Erythroblast (primary cell): ENCODE results near the gene DNASE1L1.

Experiments used
- DNase-seq, 2 experiments: peaks; one replicate each; lab custom pipeline; 2025; lab: John Stamatoyannopoulos, UW
- GATA1 ChIP-seq: IDR thresholded peaks from 2 replicates; pipeline ENCODE4 v1.6.1; 2011; ENCODE audit warnings: low read depth, mild to moderate bottlenecking, control low read depth, low read length, moderate library complexity
- POLR2A ChIP-seq: IDR thresholded peaks from 2 replicates; pipeline ENCODE4 v1.6.1; 2011; ENCODE audit warnings: mild to moderate bottlenecking, low read length

DNASE1L1 gene

DNA sequence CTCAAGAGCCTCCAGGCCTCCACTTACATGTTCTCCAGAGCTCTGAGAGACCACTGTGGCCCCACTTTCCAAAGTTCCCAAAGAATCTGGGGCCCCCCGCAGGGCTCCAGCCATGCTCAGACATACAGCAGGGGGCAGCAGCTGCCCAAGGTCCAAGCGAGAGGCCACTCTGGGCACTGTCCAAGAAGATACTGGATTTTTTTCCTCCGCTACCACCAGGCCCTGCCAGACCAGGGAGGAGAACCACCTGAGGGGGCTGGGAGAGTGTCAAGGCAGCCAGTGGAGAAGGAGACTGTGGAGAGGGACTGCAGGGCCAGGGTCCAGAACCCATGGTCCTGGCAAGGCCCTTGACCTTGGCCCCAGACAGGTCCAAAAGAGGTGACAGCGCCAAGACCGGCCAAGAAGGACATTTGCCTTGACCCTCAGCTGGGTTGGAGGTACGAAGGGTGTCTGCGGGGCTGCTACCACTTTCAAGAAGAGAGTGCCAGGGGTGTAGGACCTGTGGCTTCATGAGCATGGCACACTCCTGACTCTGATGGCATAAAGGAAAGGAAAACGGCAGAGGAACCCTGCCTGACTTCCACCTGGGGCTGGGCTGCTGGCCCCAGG lies 24.7 kb downstream of the DNASE1L1 start:
- TF ChIP-seq GATA1 (no peak), POLR2A (no peak)
- no peak for DNase-seq

- no peak for TF ChIP-seq GATA1
- TF ChIP-seq POLR2A, result peak; percentile 10
- no peak for DNase-seq
Measured at GRCh38 chrX:154383359-154384283, 25.4 kb downstream of the DNASE1L1 start.

GRCh38 chrX:154382483-154383069 lies 26.5 kb downstream of the DNASE1L1 start:
- TF ChIP-seq GATA1, result no peak
- TF ChIP-seq POLR2A, result peak; percentile 32
- no peak for DNase-seq

- TF ChIP-seq GATA1, result no peak
- TF ChIP-seq POLR2A, result no peak
Measured at GRCh38 chrX:154381271-154381670, 27.8 kb downstream of the DNASE1L1 start.

GRCh38 chrX:154380787-154381186 lies 28.3 kb downstream of the DNASE1L1 start:
- TF ChIP-seq GATA1, result no peak
- TF ChIP-seq POLR2A, result no peak
- DNase-seq, result no peak

More at GRCh38 chrX:154381271-154381670, 27.8 kb downstream of the DNASE1L1 start:
- no peak for DNase-seq

DNA sequence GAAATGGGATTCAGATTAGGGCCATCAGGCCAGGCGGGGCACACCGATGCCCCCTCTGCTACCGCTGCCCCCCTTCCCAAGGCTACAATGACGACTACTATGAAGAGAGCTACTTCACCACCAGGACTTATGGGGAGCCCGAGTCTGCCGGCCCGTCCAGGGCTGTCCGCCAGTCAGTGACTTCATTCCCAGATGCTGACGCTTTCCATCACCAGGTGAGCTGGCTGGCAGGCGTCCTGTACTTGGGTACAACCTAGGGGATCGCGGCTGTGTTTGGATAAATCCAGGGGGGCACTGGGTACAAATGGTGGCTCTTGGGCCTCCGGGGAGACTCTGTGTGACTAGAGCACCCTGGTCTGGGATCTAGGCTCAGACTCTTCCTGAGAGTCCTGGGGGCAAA lies 28.9 kb downstream of the DNASE1L1 start:
- TF ChIP-seq GATA1, result no peak
- TF ChIP-seq POLR2A, result no peak
- peak in 1 of 2 experiments; percentile 58 for DNase-seq

GRCh38 chrX:154379569-154379951 lies 29.5 kb downstream of the DNASE1L1 start:
- TF ChIP-seq GATA1 (no peak), POLR2A (peak; percentile 23)
- peak; percentile 51 to 70 for DNase-seq

DNA sequence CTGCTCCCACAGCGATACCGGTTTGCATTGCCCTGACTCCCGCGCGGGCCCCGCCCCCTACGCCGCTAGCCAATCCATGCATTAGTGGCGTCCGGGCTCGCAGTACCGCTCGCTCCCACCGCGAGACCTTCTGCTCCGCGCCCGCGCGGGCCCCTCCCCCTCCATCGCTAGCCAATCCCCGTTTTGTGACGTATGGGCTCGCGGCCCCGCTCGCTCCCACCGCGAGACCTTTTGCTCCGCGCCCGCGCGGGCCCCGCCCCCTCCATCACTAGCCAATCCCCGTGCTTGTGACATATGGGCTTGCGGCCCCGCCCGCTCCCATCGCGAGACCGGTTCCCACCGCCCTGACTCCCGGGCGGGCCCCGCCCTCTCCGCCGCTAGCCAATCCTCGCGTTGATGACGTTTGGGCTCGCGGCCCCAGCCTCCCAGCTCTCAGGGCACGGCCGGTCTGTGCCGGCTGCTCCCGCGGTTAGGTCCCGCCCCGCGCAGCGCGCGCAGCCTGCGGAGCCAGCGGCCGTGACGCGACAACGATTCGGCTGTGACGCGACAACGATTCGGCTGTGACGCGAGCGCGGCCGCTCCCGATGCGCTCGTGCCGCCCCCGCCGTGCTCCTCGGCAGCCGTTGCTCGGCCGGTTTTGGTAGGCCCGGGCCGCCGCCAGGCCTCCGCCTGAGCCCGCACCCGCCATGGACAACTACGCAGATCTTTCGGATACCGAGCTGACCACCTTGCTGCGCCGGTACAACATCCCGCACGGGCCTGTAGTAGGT lies 30.1 kb downstream of the DNASE1L1 start, which contains the start of gene EMD:
TSS of gene EMD (plus strand) at position 497 of the 770 bp plus-strand sequence. CDS start at position 687, 190 bp downstream.
- peak; percentile 100 for DNase-seq
- TF ChIP-seq POLR2A (peak; percentile 87), GATA1 (no peak)

DNA sequence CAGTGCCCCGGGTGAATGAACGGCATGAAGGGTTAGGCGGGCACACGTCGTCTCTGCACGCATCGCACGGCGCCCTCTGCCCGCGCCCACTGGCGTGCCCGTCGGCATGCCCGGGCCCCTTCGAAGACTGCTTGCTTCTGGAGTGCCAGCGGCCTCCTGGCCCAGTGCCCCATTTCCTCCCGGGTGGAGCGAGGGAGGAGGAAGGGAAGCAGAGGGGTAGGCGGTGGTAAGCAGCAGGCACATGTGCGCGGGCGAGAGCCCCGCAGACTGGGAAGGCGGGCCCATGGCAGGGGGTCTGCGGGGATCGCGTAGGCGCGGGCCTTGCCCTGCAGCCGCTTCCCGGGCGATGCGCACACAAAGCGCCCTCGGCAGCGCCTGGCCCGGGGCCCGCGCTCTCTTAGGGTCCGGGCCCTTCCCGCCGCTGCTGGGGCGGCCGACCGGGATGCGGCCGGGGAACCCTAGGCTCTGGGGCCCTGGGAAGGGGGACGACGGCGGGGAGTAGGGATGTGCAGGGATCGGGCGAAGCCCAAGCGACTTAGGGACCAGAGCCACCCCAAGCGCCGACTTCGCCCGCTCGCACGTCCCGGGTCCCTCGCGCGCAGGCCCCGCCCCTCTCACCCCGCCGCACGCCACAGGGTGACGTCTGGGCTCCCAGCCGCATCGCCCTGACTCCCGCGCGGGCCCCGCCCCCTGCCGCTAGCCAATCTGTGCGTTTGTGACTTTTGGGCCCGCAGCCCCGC lies 30.8 kb downstream of the DNASE1L1 start:
- no peak for TF ChIP-seq GATA1
- TF ChIP-seq POLR2A, result no peak
- DNase-seq, result no peak

DNA sequence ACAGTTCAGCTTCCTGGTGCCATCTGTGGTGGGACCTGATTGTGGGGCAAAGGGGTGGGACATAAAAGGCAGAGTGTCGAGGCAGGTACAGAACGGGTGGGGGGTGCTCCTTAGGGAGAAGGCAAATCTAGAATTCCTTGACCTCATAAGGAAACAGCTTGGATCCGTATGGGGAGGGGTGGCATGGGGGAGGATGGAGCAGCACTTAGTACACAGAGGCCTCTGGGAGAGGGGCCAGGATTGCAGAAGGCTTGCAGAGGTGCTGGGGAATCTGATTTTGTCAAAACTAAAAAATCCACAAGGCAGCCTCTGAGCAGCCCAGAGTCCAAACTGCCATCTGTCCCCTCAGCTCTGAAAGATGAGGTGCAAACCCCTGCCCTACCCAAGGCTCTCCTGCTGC lies 32.3 kb downstream of the DNASE1L1 start:
- no peak for TF ChIP-seq GATA1
- TF ChIP-seq POLR2A, result no peak
- DNase-seq, result no peak

DNA sequence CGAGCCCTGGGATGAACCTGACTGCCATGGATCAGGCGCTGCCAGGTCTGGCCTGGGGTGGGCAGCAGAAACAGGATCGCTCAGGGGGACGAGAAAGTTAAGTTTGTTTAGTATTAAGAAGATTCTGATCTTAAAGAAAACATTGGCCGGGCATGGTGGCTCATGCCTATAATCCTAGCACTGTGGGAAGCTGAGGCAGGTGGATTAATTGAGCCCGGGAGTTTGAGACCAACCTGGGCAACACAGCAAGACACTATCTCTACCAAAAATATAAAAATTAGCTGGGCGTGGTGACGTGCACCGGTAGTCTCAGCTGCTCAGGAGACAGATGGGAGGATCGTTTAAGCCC lies 33.9 kb downstream of the DNASE1L1 start:
- no peak for DNase-seq
- TF ChIP-seq POLR2A (no peak), GATA1 (no peak)

DNA sequence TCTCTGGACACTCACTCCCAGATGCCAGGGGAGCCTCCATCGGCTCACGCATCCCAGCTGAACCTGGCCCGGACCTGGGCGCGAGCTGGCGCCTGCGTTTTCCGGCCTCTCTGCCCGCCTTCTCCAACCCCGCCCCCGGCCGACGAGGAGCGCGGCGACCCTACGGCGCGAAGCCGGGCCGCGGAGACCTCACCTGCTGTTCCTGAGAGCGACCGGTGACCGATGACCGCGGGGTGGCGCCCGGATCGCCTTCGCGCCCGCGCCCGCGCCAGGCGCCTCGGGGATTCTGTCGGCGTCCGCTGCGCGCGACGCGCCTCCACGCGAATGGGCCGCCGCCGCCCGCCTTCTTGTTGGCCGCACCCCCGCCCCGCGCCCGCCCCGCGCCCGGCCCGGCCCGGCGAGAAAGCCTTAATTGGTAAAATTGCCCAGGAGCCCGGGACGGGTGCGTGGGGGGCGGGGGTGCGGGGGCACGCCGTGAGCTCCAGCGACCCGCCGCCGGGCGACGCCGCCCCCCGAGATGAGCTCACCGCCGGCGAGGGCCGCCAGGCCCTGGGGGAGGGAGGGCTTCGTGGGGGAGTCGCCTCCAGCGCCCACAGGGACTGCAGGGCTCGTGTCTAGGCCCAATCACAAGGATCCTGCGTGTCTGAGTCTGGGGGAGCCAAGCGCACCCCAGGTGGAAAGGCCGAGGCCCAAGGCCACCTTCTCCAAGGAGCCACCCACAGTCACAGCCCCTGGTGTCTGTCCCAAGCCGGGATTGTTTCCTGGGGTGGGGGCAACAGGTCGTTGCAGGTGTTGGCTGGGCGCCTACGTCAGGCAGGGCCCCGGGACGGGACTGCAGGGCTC lies 34.5 kb downstream of the DNASE1L1 start, which contains the start of gene FLNA:
TSS of gene FLNA (minus strand) at position 322 of the 843 bp plus-strand sequence. CDS start 3,389 bp downstream, outside the sequence.
- TF ChIP-seq POLR2A (no peak), GATA1 (no peak)
- peak; percentile 42 to 65 for DNase-seq
